Measurements from ENCODE around the gene ZNF750.

Gene ZNF750

GRCh38 chr17:82812058-82812457 is 27.8 kb downstream of the ZNF750 start:
- DNase-seq (ENCODE audit: low read depth), result no peak

- DNase-seq (ENCODE audit: low read depth), result no peak
These were observed 29.0 kb downstream of the ZNF750 start for GRCh38 chr17:82810644-82811430.

GRCh38 chr17:82808921-82809905 is 30.6 kb downstream of the ZNF750 start:
- no peak for DNase-seq (ENCODE audit: low read depth)

GRCh38 chr17:82808006-82808405 is 31.8 kb downstream of the ZNF750 start:
- DNase-seq (ENCODE audit: low read depth), result no peak

GRCh38 chr17:82807562-82807961 is 32.3 kb downstream of the ZNF750 start:
- no peak for DNase-seq (ENCODE audit: low read depth)

- DNase-seq (ENCODE audit: low read depth), result no peak
These were observed 32.7 kb downstream of the ZNF750 start for GRCh38 chr17:82807101-82807500.

- DNase-seq (ENCODE audit: low read depth), result no peak
These were observed 33.2 kb downstream of the ZNF750 start for GRCh38 chr17:82806645-82807044.

- no peak for DNase-seq (ENCODE audit: low read depth)
These were observed 34.0 kb downstream of the ZNF750 start for GRCh38 chr17:82805823-82806222.

- no peak for DNase-seq (ENCODE audit: low read depth)
These were observed 34.6 kb downstream of the ZNF750 start for GRCh38 chr17:82805254-82805653.

- no peak for DNase-seq (ENCODE audit: low read depth)
These were observed 35.2 kb downstream of the ZNF750 start for GRCh38 chr17:82804442-82805191.

GRCh38 chr17:82803606-82804005 is 36.2 kb downstream of the ZNF750 start:
- no peak for DNase-seq (ENCODE audit: low read depth)

- DNase-seq (ENCODE audit: low read depth), result no peak
These were observed 36.6 kb downstream of the ZNF750 start for GRCh38 chr17:82803185-82803584.

GRCh38 chr17:82802075-82802780 is 37.6 kb downstream of the ZNF750 start:
- DNase-seq (ENCODE audit: low read depth), result no peak

GRCh38 chr17:82801377-82801970 is 38.3 kb downstream of the ZNF750 start:
- no peak for DNase-seq (ENCODE audit: low read depth)

GRCh38 chr17:82800885-82801284 is 38.9 kb downstream of the ZNF750 start:
- no peak for DNase-seq (ENCODE audit: low read depth)

- DNase-seq (ENCODE audit: low read depth), result no peak
These were observed 40.2 kb downstream of the ZNF750 start for GRCh38 chr17:82799591-82799990.

- no peak for DNase-seq (ENCODE audit: low read depth)
These were observed 41.1 kb downstream of the ZNF750 start for GRCh38 chr17:82798752-82799151.

- no peak for DNase-seq (ENCODE audit: low read depth)
These were observed 42.8 kb downstream of the ZNF750 start for GRCh38 chr17:82797061-82797460.

- no peak for DNase-seq (ENCODE audit: low read depth)
These were observed 44.2 kb downstream of the ZNF750 start for GRCh38 chr17:82795615-82796014.

GRCh38 chr17:82794781-82795482 is 44.9 kb downstream of the ZNF750 start:
- no peak for DNase-seq (ENCODE audit: low read depth)

All from stimulated activated CD8-positive, alpha-beta memory T cell treated with anti-CD3 and anti-CD28 coated beads, Interleukin-7, amount 100 ng/mL, for 24 hours (primary cell).